Activated CD8-positive, alpha-beta memory T cell treated with anti-CD3 and anti-CD28 coated beads for 1 hour (primary cell): Measurements from ENCODE around the gene ARFGEF3.
"Not testable (repeated sequence)": the region's sequence is repeated elsewhere in the genome, so short reads cannot be mapped to it uniquely, and the experiment has no call there.

ENCODE experiments used
- DNase-seq, 2 donors: peaks; one replicate each; pipeline ENCODE4 v3.0.0-alpha.2; 2020; ENCODE audit warnings: low read depth in 1 of 2; ENCODE audit errors: extremely low read depth in 1 of 2

ARFGEF3 gene

DNA sequence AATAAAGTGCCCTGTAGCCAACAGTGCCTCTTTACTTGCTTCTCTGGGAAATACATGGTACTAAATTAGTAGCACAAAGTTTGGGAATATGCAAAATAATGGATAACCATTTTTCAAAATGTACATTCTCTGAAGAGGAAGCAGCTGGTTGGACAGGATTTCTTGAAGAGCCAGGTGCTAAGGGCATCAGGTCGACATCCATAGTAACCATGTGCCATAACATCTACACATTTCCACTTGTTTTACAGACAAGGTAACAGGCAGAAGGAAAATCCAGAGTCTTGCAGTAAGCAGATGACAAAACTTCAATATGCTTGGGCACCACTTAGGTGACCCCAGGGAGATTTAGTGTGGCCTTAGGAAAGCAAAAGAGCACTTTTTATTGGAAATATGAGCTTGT is 179.4 kb downstream of the ARFGEF3 start:
- no peak for DNase-seq

- DNase-seq: no peak
Observed at GRCh38 chr6:138343112-138343511, 181.4 kb downstream of the ARFGEF3 start.

- no peak for DNase-seq
Observed at GRCh38 chr6:138345565-138346285, 184.0 kb downstream of the ARFGEF3 start.

DNA sequence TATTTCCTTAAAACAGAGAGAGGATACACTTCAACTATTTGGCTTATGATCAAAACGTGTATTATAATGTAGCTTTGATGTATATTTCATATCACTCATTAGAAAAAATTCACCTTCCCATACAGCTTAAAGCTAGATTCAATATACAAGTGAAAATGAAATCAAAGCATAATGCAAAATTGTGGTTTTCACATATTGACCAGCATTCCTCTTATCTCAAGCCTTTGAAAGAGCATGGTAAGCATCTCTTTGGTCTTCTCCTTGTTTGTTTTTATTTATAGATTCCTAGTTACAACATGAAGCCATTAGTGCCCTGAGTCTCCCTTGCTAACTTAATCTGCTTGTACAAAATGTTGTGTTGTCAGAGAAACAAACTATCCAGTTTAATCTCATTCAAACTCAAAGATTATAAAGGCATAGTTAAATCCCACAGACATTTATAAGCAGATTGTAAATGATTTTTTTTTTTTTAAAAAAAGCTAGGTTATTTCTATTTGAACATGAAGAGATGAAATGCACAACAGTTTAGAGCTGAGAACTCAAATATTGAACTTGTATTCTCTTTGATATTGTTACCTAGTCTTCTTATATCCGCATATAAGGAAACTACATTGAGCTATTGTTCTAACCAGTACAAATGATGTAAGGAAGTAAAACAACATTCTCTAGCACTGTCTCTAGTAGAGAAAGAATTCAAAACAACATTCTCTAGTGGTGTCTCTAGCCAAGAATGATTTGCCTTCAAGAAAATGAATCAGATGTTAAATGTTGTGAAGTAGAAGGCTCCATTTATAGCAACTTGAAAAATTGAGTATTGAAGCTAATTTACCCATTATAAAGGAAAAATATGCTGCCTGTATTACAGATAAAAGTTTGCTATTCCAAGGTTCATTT is 184.8 kb downstream of the ARFGEF3 start:
- DNase-seq: no peak

DNA sequence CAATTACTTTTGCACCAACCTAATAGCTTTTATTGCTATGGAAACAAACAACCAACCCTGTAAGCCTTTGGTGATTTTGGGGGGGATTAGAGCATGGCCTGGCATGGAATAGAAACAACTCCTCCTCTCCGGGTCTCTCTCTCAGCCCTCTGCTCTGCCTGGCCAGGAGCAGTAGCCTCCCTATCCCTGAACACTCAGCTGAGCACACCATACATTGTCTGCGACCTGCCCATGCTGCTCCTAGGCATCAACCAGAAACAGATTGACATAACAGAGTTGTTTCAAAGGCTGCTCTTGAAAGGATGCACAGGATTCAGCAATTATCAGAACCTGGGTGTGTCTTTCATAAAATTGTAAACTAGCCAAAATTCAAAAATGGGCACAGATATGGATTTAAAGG is 186.1 kb downstream of the ARFGEF3 start:
- no peak for DNase-seq

DNA sequence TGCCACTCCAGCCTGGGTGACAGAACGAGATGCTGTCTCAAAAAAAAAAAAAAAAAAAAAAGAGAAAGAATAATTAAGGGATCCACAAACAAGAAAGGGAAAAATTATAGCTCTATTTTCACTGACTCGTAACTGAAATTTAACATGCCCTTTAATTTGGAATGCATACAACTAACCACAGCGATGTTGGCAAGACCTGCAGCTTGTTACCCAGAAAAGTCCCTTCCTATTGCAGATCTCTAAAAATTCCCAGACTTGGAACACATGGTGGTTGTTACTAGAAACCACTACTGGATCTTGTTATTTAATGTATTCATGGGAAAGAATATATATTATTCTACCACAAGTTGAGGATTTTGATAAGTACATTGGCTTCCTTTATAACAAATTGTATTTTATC is 188.2 kb downstream of the ARFGEF3 start:
- no peak for DNase-seq

GRCh38 chr6:138357928-138358327 is 196.2 kb downstream of the ARFGEF3 start:
- DNase-seq: no peak

DNA sequence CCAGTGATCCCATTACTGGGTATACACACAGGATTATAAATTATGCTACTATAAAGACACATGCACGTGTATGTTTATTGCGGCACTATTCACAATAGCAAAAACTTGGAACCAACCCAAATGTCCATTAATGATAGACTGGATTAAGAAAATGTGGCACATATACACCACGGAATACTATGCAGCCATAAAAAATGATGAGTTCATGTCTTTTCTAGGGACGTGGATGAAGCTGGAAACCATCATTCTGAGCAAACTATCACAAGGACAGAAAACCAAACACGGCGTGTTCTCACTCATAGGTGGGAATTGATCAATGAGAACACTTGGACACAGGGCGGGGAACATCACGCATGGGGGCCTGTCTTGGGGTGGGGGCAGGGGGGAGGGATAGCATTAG is 206.9 kb downstream of the ARFGEF3 start:
- not testable (repeated sequence) for DNase-seq

DNA sequence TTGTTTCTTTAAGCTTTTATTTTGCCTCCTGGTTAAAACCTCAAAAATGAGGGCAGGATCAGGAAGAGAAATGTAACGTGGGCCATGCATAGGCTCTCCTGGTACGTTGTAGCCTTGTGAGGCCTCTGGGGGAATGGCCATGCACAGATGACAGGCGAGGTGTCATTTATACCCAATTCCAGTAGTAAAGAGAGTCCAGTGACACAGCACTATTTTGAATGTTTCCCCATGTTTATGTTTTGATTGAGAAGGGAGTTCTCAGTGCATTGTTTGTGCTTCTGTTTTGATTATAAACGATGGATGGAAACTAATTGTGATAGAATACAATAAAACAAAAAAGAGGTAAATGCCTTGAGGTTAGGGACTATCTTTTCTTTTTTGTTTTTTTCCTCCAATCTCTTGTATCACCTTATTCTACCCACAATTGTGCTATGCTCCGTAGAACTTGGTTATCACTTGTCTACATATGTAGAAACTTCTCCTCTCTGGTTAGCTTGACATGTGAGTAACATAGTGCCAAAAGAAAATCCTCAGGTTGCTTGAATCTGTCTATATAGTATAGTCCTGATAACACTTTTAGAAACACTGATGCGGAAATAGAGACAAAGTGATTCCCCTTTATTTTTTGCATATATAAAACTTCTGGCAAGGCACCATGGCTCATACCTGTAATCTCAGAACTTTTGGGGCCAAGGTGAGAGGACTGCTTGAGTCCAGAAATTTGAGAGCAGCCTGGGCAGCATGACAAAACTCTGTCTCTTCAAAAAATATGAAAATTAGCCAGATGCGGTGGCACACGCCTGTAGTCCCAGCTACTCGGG is 209.1 kb downstream of the ARFGEF3 start:
- DNase-seq: no peak

DNA sequence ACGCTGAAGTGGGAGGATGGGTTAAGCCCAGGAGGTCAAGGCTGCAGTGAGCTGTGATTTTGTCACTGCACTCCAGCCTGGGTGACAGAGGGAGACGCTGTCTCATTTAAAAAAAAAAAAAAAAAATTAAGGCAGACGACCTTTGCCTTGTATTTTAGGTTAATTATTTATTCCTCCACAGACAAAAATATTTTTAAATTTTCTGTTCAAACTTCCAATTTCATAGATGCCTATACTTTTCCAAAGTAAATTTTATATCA is 209.6 kb downstream of the ARFGEF3 start:
- no peak for DNase-seq

DNA sequence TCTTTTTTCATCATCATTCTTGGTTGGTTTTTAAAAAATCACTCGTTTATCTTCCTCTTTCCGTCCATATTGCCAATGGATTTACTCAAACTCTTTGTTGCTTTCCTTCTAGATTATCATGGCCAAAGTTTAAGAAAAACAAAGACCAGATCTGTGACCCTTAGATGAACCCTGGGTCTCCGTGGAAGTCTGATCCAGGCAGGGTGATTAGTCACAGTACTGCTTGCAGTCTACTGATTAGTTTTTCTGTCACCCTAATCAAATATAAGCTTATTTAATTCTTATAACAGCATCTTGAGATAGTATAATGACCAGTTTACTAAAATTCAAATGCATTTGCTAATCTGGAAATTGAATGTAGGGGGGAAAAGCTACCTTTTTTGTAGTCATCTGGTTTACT is 210.0 kb downstream of the ARFGEF3 start:
- no peak for DNase-seq

- no peak for DNase-seq
Observed at GRCh38 chr6:138372711-138373463, 211.1 kb downstream of the ARFGEF3 start.

DNA sequence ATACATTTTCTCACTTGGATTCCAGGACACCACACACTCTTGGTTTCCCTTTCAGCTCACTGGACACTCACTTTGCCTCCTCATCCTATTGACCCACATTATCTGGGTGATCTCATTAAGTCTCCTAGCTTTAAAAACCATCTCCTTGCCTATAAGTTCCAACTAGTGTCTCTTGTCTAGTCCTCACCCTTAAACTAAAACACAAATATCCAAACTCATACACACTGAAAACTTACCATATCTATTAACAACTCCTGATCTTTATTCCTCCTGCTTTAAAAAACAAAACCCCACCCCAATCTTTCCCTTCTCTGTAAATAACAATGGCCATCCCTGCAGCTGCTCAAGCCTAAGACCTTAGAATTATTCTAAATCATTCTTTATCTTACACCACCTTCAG is 212.5 kb downstream of the ARFGEF3 start:
- DNase-seq: no peak

GRCh38 chr6:138374815-138375214 is 213.1 kb downstream of the ARFGEF3 start:
- no peak for DNase-seq

GRCh38 chr6:138377042-138377441 is 215.3 kb downstream of the ARFGEF3 start:
- no peak for DNase-seq

DNA sequence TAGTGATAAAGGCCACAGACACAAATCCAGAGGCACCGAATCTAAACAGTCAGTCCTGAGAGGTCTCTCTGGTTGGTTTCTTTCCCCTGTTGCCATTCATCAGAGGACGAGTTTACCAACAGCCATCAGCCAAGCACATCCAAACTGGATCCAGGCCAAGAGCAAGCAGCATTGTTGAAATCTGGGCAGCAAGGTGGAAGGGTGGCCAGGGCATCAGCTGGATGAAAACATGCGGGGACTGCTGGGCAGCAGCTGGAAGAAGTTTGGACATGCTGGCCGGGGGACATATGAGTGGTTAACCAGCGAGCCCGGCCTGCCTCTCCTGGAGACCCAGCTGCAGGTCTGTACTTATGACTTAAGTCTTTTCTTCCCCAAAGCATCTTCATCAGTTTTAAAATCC is 216.1 kb downstream of the ARFGEF3 start, which contains the start of gene SMIM28:
Gene SMIM28, plus strand, starts transcription at position 62 of the 400 bp plus-strand sequence. Its CDS starts 168 bp downstream, at position 230.
- no peak for DNase-seq

- DNase-seq: no peak
Observed at GRCh38 chr6:138378463-138378862, 216.7 kb downstream of the ARFGEF3 start.

DNA sequence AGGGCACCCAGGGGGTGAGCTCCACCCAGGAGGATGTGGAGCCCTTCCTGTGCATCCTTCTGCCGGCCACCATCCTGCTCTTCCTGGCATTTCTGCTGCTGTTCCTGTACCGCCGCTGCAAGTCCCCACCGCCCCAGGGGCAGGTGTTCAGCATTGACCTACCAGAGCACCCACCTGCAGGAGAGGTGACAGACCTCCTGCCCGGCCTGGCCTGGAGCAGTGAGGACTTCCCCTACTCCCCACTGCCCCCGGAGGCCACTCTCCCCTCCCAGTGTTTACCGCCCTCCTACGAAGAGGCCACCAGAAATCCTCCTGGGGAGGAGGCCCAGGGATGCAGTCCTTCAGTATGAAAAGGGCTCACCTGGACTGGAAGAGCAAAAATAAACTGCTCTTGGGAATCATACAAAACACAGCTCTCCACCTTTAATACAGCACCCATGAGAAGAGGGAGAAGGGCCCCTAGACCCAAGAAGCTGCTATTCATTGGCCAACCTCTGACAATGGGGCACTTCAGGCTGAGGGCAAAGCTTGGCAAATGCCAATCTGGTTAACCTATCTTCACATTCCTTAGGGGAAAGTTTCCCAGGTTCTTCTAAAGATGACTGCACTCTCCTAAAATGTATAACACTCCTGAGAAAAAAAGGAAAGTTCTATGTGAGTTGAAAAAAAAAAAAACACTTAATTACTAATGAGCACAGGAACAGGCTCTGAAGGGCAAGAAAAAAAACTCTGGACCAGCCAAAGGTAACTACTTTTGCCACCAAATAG is 220.9 kb downstream of the ARFGEF3 start:
- DNase-seq: no peak

- no peak for DNase-seq
Observed at GRCh38 chr6:138383776-138384175, 222.0 kb downstream of the ARFGEF3 start.

GRCh38 chr6:138386897-138387296 is 225.2 kb downstream of the ARFGEF3 start:
- DNase-seq: no peak
